WTC11 (cell line): ENCODE measurements around the gene CLCN4. TPM values are rescaled to one million over a fixed set of nuclear protein-coding genes. Genes with fewer than 3 reads are reported as not detected.

Experiments used
- ATAC-seq: fragments of 200-7000 bp; cut with Tn5 transposase; 2 replicates; pipeline ENCODE4 v1.10.0; 2021; ENCODE audit warnings: mild to moderate bottlenecking, moderate library complexity
- CTCF ChIA-PET: fragments of 300-600 bp; sonication (Branson Sonifier 250); formaldehyde crosslinking; loops from one replicate; lab custom pipeline; 2021; ENCODE audit warnings: antibody characterized with exemption; lab: Charles Lee
- POLR2A ChIA-PET: fragments of 350-600 bp; sonication (Branson Sonifier 250); formaldehyde crosslinking; loops from one replicate; lab custom pipeline; 2021; ENCODE audit warnings: antibody characterized with exemption; lab: Charles Lee
- DNase-seq: peaks from one replicate; pipeline ENCODE4 v3.0.0; 2021; ENCODE audit warnings: low spot score
- H3K27ac Mint-ChIP-seq: 2 replicates; pipeline ENCODE4 v1.8.0; 2021; ENCODE audit warnings: mixed read lengths
- H3K27me3 Mint-ChIP-seq: 2 replicates; pipeline ENCODE4 v1.8.0; 2021; ENCODE audit warnings: low read depth, mild to moderate bottlenecking, moderate library complexity, mixed read lengths
- H3K36me3 Mint-ChIP-seq: 2 replicates; pipeline ENCODE4 v1.8.0; 2021; ENCODE audit warnings: mixed read lengths
- H3K4me1 Mint-ChIP-seq: 2 replicates; pipeline ENCODE4 v1.8.0; 2022; ENCODE audit warnings: mixed read lengths
- H3K4me3 Mint-ChIP-seq: 2 replicates; pipeline ENCODE4 v1.8.0; 2021; ENCODE audit warnings: mild to moderate bottlenecking, moderate library complexity, mixed read lengths
- H3K9me3 Mint-ChIP-seq: 2 replicates; pipeline ENCODE4 v1.8.0; 2021; ENCODE audit warnings: mixed read lengths
- ERG ChIP-seq: fragments of 250-450 bp; sonication (Bioruptor Pico); IDR thresholded peaks from 2 replicates; pipeline ENCODE4 v1.8.0; 2021; ENCODE audit warnings: mild to moderate bottlenecking
- FOXP4 ChIP-seq: sonication (generic); formaldehyde crosslinking; IDR thresholded peaks from 2 replicates; pipeline ENCODE4 v1.8.0; 2022; ENCODE audit warnings: mild to moderate bottlenecking, missing genetic modification reagents
- GABPB1 ChIP-seq: sonication (generic); formaldehyde crosslinking; IDR thresholded peaks from 2 replicates; pipeline ENCODE4 v1.8.1; 2023; ENCODE audit warnings: mild to moderate bottlenecking, missing genetic modification reagents
- HMGXB4 ChIP-seq: sonication (generic); formaldehyde crosslinking; IDR thresholded peaks from 2 replicates; pipeline ENCODE4 v1.8.1; 2023; ENCODE audit warnings: mild to moderate bottlenecking, moderate library complexity, missing genetic modification reagents
- MXD4 ChIP-seq: fragments of 250-450 bp; sonication (Bioruptor Pico); IDR thresholded peaks from 2 replicates; pipeline ENCODE4 v1.8.0; 2021; ENCODE audit warnings: mild to moderate bottlenecking, moderate library complexity, borderline replicate concordance
- NFE2L1 ChIP-seq: sonication (generic); formaldehyde crosslinking; IDR thresholded peaks from 2 replicates; pipeline ENCODE4 v1.8.1; 2023; ENCODE audit warnings: missing genetic modification reagents
- NR1H2 ChIP-seq: sonication (generic); formaldehyde crosslinking; IDR thresholded peaks from 2 replicates; pipeline ENCODE4 v1.9.0; 2021; ENCODE audit warnings: mild to moderate bottlenecking, moderate library complexity, missing genetic modification reagents
- SOX15 ChIP-seq: fragments of 250-450 bp; sonication (Bioruptor Pico); IDR thresholded peaks from 2 replicates; pipeline ENCODE4 v1.9.0; 2021; ENCODE audit warnings: mild to moderate bottlenecking
- STAT6 ChIP-seq: sonication (generic); formaldehyde crosslinking; conservative IDR thresholded peaks from 2 replicates; pipeline ENCODE4 v1.8.1; 2023; ENCODE audit warnings: mild to moderate bottlenecking, low read depth, missing genetic modification reagents, moderate library complexity
- TCF7 ChIP-seq: sonication (generic); formaldehyde crosslinking; IDR thresholded peaks from 2 replicates; pipeline ENCODE4 v1.8.0; 2022; ENCODE audit warnings: mild to moderate bottlenecking, low read depth, missing genetic modification reagents, moderate library complexity
- USF1 ChIP-seq: sonication (generic); formaldehyde crosslinking; IDR thresholded peaks from 2 replicates; pipeline ENCODE4 v1.8.0; 2022; ENCODE audit warnings: mild to moderate bottlenecking, missing genetic modification reagents
- ZNF121 ChIP-seq: sonication (generic); formaldehyde crosslinking; IDR thresholded peaks from 2 replicates; pipeline ENCODE4 v1.8.0; 2023; ENCODE audit warnings: missing genetic modification reagents
- ZNF219 ChIP-seq: sonication (generic); formaldehyde crosslinking; IDR thresholded peaks from 2 replicates; pipeline ENCODE4 v1.8.0; 2023; ENCODE audit warnings: missing genetic modification reagents, mild to moderate bottlenecking, borderline replicate concordance
- ZNF396 ChIP-seq: fragments of 250-450 bp; sonication (Bioruptor Pico); IDR thresholded peaks from 2 replicates; pipeline ENCODE4 v1.8.0; 2021; ENCODE audit warnings: mild to moderate bottlenecking, moderate library complexity, borderline replicate concordance
- ZNF416 ChIP-seq: fragments of 250-450 bp; sonication (Bioruptor Pico); IDR thresholded peaks from 2 replicates; pipeline ENCODE4 v1.9.0; 2021; ENCODE audit warnings: mild to moderate bottlenecking, inconsistent platforms
- ZNF423 ChIP-seq: fragments of 250-450 bp; sonication (Bioruptor Pico); IDR thresholded peaks from 2 replicates; pipeline ENCODE4 v2.1.2; 2022; ENCODE audit warnings: mild to moderate bottlenecking, moderate library complexity
- ZNF671 ChIP-seq: fragments of 250-450 bp; sonication (Bioruptor Pico); IDR thresholded peaks from 2 replicates; pipeline ENCODE4 v1.8.0; 2021; ENCODE audit warnings: mild to moderate bottlenecking
- total RNA-seq: library from RNA; stranded (reverse); gene quantifications from 3 replicates; pipeline ENCODE4 v1.2.3, GENCODE V29; 2021
- TF ChIP-seq, protein P1 (sequence below): sonication (generic); formaldehyde crosslinking; IDR thresholded peaks from 2 replicates; pipeline ENCODE4 v1.8.1; 2022; ENCODE audit warnings: mild to moderate bottlenecking, moderate library complexity, missing genetic modification reagents
- TF ChIP-seq, protein P2 (sequence below): fragments of 250-450 bp; sonication (Bioruptor Pico); IDR thresholded peaks from 2 replicates; pipeline ENCODE4 v2.1.2; 2022; ENCODE audit warnings: mild to moderate bottlenecking, moderate library complexity
- TF ChIP-seq, protein P3 (sequence below): fragments of 250-450 bp; sonication (Bioruptor Pico); IDR thresholded peaks from 2 replicates; pipeline ENCODE4 v1.9.0; 2021; ENCODE audit warnings: moderate library complexity, mild to moderate bottlenecking, inconsistent platforms, borderline replicate concordance

Gene CLCN4
- total RNA-seq, 1 experiment from 2014 or later = 8.9 TPM

DNA sequence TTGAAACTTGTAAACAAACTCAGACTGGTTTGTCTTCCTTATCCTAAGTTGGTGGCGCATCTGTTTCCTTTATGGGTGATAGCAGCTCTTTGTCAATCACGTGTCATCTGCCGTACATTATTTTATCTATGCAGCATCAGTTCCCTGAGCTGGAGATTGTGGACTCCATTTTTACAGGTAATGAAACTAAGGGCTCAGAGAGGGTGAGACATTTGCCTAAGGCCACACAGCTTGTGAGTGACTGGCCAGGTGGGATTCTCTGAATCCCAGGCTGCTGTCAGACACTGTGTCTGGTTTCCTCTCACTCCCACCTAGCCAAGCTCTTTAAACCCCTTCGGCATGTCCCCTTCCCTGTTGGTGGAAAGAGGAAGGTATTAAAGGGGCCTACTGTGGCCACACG lies 41.7 kb upstream of the CLCN4 start (continued):
- no peak for TF ChIP-seq NR1H2 (CRISPR knock-in tag)
- no peak for TF ChIP-seq ZNF416 (CRISPR knock-in tag)
- TF ChIP-seq ERG (CRISPR knock-in tag) = no peak
- TF ChIP-seq GABPB1 (CRISPR knock-in tag) = no peak
- TF ChIP-seq, all 79 proteins: peak for 0

DNA sequence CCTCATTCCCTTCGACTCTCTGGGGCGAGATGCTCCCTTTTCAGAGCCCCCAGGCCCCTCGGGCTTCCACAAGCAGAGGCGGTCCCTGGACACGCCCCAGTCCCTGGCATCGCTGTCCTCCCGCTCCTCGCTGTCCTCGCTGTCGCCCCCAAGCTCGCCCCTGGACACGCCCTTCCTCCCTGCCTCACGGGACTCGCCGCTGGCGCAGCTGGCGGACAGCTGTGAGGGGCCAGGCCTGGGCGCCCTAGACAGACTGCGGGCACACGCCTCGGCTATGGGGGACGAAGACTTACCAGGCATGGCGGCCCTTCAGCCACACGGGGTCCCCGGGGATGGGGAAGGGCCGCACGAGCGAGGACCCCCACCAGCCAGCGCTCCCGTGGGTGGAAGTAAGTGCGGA lies 39.5 kb upstream of the CLCN4 start:
- Mint-ChIP-seq H3K4me1 (no peaks in the 10 kb centered on the region), H3K9me3 (peaks cover 34% of the 10 kb centered on the region), H3K27ac (no peak overlapping the region), H3K4me3 (no peak overlapping the region), H3K27me3 (no peaks in the 10 kb centered on the region), H3K36me3 (peaks cover 57% of the 10 kb centered on the region)
- no peak for DNase-seq
- ATAC-seq = no peak
- TF ChIP-seq, protein P1, sequence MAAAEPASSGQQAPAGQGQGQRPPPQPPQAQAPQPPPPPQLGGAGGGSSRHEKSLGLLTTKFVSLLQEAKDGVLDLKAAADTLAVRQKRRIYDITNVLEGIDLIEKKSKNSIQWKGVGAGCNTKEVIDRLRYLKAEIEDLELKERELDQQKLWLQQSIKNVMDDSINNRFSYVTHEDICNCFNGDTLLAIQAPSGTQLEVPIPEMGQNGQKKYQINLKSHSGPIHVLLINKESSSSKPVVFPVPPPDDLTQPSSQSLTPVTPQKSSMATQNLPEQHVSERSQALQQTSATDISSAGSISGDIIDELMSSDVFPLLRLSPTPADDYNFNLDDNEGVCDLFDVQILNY (CRISPR knock-in tag) = no peak
- ChIA-PET CTCF (no interaction called here), POLR2A (no interaction called here)

DNA sequence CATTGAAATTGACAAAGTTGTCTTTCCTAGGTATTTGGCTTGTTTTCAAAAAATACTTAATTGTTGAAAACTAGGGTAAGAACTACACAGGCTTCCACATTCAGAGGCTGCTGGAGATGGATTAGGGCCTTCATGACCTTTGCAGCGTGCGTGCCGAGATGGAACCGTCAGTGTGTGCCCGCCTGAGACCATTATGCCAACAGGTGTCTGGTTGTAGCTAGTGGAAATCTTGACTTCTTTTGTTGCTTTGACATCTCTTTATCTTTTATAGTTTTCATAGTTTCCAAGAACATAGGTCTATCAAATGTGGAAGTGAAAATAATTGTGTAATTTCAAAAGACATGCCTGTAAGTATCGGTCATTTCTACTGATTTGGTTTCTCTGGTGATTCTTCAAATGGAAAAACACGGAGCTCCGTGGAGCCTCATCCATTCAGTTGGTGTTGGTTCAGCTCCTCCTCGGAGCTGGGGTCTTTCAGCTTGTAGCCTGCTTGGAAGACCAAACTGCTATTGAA lies 38.9 kb upstream of the CLCN4 start:
- no peak for DNase-seq
- Mint-ChIP-seq H3K4me1 (no peaks in the 10 kb centered on the region), H3K27ac (no peak overlapping the region), H3K36me3 (peaks cover 59% of the 10 kb centered on the region), H3K27me3 (no peaks in the 10 kb centered on the region), H3K9me3 (peaks cover 34% of the 10 kb centered on the region), H3K4me3 (no peak overlapping the region)
- TF ChIP-seq ZNF671 (CRISPR knock-in tag) (no peak), ZNF121 (CRISPR knock-in tag) (no peak), ZNF396 (CRISPR knock-in tag) (no peak), FOXP4 (CRISPR knock-in tag) (no peak)
- no peak for ATAC-seq
- CTCF ChIA-PET = no interaction called here
- POLR2A ChIA-PET = no interaction called here

DNA sequence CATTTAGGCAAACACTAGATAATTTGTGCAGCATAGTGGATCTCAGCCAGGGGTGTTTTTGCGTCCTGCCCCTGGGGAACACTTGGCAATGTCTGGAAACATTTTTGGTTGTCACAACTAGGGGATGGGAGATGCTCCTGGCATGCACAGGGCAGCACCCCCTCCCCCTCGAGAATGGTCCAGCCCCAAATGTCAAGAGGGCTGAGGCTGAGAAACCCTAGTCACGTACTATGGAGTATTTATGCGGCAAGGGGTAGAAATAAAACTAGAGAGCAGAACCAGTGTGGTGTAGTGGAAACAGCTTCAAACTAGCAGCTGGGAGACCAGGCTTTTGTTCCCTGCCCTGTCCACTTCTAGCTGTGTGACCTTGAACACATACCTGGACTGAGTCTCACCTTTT lies 38.2 kb upstream of the CLCN4 start:
- POLR2A ChIA-PET = no interaction called here
- H3K36me3 Mint-ChIP-seq = peaks cover 59% of the 10 kb centered on the region
- ATAC-seq = no peak
- TF ChIP-seq USF1 (CRISPR knock-in tag) (no peak), SOX15 (CRISPR knock-in tag) (no peak), ZNF219 (no peak), MXD4 (no peak), HMGXB4 (CRISPR knock-in tag) (no peak), STAT6 (CRISPR knock-in tag) (no peak), NFE2L1 (no peak), TCF7 (CRISPR knock-in tag) (no peak), ZNF423 (CRISPR knock-in tag) (no peak)
- TF ChIP-seq, protein P2, sequence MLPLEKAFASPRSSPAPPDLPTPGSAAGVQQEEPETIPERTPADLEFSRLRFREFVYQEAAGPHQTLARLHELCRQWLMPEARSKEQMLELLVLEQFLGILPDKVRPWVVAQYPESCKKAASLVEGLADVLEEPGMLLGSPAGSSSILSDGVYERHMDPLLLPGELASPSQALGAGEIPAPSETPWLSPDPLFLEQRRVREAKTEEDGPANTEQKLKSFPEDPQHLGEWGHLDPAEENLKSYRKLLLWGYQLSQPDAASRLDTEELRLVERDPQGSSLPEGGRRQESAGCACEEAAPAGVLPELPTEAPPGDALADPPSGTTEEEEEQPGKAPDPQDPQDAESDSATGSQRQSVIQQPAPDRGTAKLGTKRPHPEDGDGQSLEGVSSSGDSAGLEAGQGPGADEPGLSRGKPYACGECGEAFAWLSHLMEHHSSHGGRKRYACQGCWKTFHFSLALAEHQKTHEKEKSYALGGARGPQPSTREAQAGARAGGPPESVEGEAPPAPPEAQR (CRISPR knock-in tag) = no peak
- TF ChIP-seq, protein P3, sequence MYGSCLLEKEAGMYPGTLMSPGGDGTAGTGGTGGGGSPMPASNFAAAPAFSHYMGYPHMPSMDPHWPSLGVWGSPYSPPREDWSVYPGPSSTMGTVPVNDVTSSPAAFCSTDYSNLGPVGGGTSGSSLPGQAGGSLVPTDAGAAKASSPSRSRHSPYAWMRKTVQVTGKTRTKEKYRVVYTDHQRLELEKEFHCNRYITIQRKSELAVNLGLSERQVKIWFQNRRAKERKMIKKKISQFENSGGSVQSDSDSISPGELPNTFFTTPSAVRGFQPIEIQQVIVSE (CRISPR knock-in tag) = no peak

More for the DNA sequence above, 38.2 kb upstream of the CLCN4 start:
- Mint-ChIP-seq H3K27ac (no peak overlapping the region), H3K4me3 (no peak overlapping the region), H3K4me1 (no peaks in the 10 kb centered on the region), H3K27me3 (no peaks in the 10 kb centered on the region), H3K9me3 (peaks cover 34% of the 10 kb centered on the region)
- DNase-seq = no peak
- CTCF ChIA-PET = no interaction called here
